ENCODE measurements around the gene ITLN2. TPM values are rescaled to one million over a fixed set of nuclear protein-coding genes. Genes with fewer than 3 reads are reported as not detected.
A peak's percentile ranks its signal among the peaks of the same experiment; 100 is the strongest.

Gene ITLN2
- total RNA-seq (1 to 10 TPM in 1 of 5 donors, not detected in 4; 4.2 TPM), polyA plus RNA-seq (under 1 TPM in 1 of 3 donors, not detected in 2; 0.37 TPM)
- long read RNA-seq, donor 1, result 0 reads
- long read RNA-seq, donor 2, result 0 reads
- long read RNA-seq, donor 3, result 0 reads
- long read RNA-seq, donor 4, result 0 reads
- long read RNA-seq, donor 5, result 0 reads
- long read RNA-seq, donor 6, result 0 reads
- long read RNA-seq, donor 7, result 0 reads
- long read RNA-seq, donor 8, result 0 reads
- long read RNA-seq, donor 9, result 0 reads
- long read RNA-seq, donor 10, result 0 reads

GRCh38 chr1:160954158-160955104 is at the start of gene ITLN2:
TSS of gene ITLN2 (minus strand) at chr1:160954809. CDS start at chr1:160954741, 68 bp downstream.
- DNase-seq, result peak; percentile 49 to 66
- H3K4me3 ChIP-seq, result no peak within 1 kb of the TSS
- H3K4me1 ChIP-seq, result peaks cover 0 to 10% (median 0%) of the 10 kb centered on the region in 4 donors
- no peak for TF ChIP-seq EP300 (IDR thresholded peaks at IDR 0.05)
- TF ChIP-seq CTCF (IDR thresholded peaks at IDR 0.05), result peak in 5 of 7 experiments; percentile 27 to 72 (median 56)
- WGBS, 5 donors, result 77 to 84% (median 82%) methylated on average over 8 of the region's 8 CpGs
- H3K9me3 ChIP-seq, result no peaks in the 10 kb centered on the region
- H3K27ac ChIP-seq, result peak within 1 kb of the TSS in 1 of 5 donors; percentile 6
- H3K27me3 ChIP-seq, result no peaks in the 10 kb centered on the region
- no peaks in the 10 kb centered on the region for H3K36me3 ChIP-seq
- intact Hi-C loops (cut with DNase I; ENCODE audit: low total_unique reads), result loop anchor here (10.0 kb wide), 2 partner anchors 90 to 120 kb away; partner anchors contain the start of gene CD244

GRCh38 chr1:161001525-161001924 is 46.9 kb upstream of the ITLN2 start:
- no peak overlapping the region for H3K4me3 ChIP-seq
- 47 to 67% (median 63%) methylated on average over 5 of the region's 5 CpGs for WGBS, 5 donors
- H3K27ac ChIP-seq, result no peak overlapping the region
- H3K4me1 ChIP-seq, result peaks cover 0 to 29% (median 6%) of the 10 kb centered on the region in 4 donors
- H3K9me3 ChIP-seq, result no peaks in the 10 kb centered on the region
- no peaks in the 10 kb centered on the region for H3K27me3 ChIP-seq
- intact Hi-C loops (cut with DNase I; ENCODE audit: low total_unique reads), result no loop called here
- TF ChIP-seq POLR2A (IDR thresholded peaks at IDR 0.05) (no peak), CTCF (IDR thresholded peaks at IDR 0.05) (no peak), EP300 (IDR thresholded peaks at IDR 0.05) (no peak), POLR2AphosphoS5 (IDR thresholded peaks at IDR 0.05) (no peak)
- peaks cover 24 to 42% (median 34%) of the 10 kb centered on the region in 4 donors for H3K36me3 ChIP-seq
- DNase-seq, result no peak

GRCh38 chr1:161000736-161001480 is 46.3 kb upstream of the ITLN2 start:
- no peaks in the 10 kb centered on the region for H3K9me3 ChIP-seq
- H3K27ac ChIP-seq, result no peak overlapping the region
- no peak overlapping the region for H3K4me3 ChIP-seq
- TF ChIP-seq CTCF (IDR thresholded peaks at IDR 0.05) (no peak), POLR2A (IDR thresholded peaks at IDR 0.05) (no peak), POLR2AphosphoS5 (IDR thresholded peaks at IDR 0.05) (no peak), EP300 (IDR thresholded peaks at IDR 0.05) (no peak)
- WGBS, 5 donors, result 74 to 88% (median 81%) methylated on average over 11 of the region's 11 CpGs
- intact Hi-C loops (cut with DNase I; ENCODE audit: low total_unique reads), result no loop called here
- H3K4me1 ChIP-seq, result peaks cover 0 to 27% (median 4%) of the 10 kb centered on the region in 4 donors
- peaks cover 24 to 45% (median 34%) of the 10 kb centered on the region in 4 donors for H3K36me3 ChIP-seq
- no peaks in the 10 kb centered on the region for H3K27me3 ChIP-seq
- DNase-seq, result no peak

- TF ChIP-seq CTCF (IDR thresholded peaks at IDR 0.05) (no peak), POLR2A (IDR thresholded peaks at IDR 0.05) (no peak), EP300 (IDR thresholded peaks at IDR 0.05) (no peak), POLR2AphosphoS5 (IDR thresholded peaks at IDR 0.05) (no peak)
- Histone ChIP-seq H3K9me3 (no peaks in the 10 kb centered on the region), H3K27me3 (no peaks in the 10 kb centered on the region), H3K4me3 (no peak overlapping the region), H3K4me1 (peaks cover 0 to 22% (median 4%) of the 10 kb centered on the region in 4 donors), H3K36me3 (peaks cover 24 to 45% (median 34%) of the 10 kb centered on the region in 4 donors), H3K27ac (no peak overlapping the region)
- DNase-seq, result no peak
- 92 to 95% (median 94%) methylated on average over 5 of the region's 5 CpGs for WGBS, 5 donors
- intact Hi-C loops (cut with DNase I; ENCODE audit: low total_unique reads), result loop anchor here (10.0 kb wide), 1 partner anchor 95 kb away; the partner anchor contains the start of gene KLHDC9
Observed at GRCh38 chr1:160999376-160999775, 44.8 kb upstream of the ITLN2 start.
